Measurements from ENCODE around the gene ARHGAP26.
"Not testable (repeated sequence)": the region's sequence is repeated elsewhere in the genome, so short reads cannot be mapped to it uniquely, and the experiment has no call there.

Gene ARHGAP26

DNA sequence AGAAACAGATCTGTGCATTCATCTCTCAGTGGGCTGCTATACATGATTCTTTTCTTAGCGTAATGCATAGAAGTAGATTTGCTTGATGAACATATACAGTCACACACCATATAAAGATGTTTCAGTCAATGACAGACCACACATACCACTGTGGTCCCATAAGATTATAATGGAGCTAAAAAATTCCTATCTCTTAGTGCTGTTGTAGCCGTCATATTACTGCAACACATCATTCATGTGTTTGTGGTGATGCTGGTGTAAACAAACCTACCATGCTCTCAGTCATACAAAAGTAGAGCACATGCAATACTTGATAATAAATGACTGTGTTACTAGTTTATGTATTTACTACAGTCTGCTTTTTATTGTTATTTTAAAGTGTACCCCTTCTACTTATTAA is 214.3 kb downstream of the ARHGAP26 start:
- DNase-seq (ENCODE audit: low spot score) = no peak

DNA sequence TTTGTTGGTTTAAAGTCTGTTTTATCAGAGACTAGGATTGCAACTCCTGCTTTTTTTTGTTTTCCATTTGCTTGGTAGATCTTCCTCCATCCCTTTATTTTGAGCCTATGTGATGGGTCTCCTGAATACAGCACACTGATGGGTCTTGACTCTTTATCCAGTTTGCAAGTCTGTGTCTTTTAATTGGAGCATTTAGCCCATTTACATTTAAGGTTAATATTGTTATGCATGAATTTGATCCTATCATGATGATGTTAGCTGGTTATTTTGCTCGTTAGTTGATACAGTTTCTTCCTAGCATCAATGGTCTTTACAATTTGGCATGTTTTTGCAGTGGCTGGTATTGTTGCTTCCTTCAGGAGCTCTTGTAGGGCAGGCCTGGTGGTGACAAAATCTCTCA is 219.1 kb downstream of the ARHGAP26 start:
- not testable (repeated sequence) for DNase-seq (ENCODE audit: low spot score)

DNA sequence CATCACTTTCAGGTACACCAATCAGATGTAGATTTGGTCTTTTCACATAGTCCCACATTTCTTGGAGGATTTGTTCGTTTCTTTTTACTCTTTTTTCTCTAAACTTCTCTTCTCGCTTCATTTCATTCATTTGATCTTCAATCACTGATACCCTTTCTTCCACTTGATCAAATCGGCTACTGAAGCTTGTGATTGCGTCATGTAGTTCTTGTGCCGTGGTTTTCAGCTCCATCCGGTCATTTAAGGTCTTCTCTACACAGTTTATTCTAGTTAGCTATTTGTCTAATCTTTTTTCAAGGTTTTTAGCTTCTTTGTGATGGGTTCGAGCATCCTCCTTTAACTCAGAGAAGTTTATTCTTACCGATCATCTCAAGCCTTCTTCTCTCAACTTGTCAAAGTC is 219.9 kb downstream of the ARHGAP26 start:
- not testable (repeated sequence) for DNase-seq (ENCODE audit: low spot score)

DNA sequence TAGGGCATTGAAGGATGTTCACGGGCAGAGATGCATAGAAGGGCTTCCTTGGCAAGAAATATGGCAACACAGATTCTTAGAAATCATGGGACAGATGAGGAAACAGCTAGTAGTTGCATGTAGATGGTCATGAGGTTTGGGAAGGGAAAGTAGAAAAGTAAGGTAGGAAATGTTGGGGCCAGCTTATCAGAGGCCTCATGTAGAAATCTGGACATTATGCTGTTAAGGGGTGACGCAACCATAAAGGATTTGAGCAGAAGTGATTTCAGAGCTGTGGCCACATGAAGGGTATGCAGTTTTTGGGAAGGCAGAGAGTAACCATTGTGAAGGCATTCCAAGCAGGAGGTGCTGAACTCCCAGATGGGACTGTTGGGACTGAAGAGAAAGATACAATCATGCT is 224.0 kb downstream of the ARHGAP26 start:
- DNase-seq (ENCODE audit: low spot score) = no peak

DNA sequence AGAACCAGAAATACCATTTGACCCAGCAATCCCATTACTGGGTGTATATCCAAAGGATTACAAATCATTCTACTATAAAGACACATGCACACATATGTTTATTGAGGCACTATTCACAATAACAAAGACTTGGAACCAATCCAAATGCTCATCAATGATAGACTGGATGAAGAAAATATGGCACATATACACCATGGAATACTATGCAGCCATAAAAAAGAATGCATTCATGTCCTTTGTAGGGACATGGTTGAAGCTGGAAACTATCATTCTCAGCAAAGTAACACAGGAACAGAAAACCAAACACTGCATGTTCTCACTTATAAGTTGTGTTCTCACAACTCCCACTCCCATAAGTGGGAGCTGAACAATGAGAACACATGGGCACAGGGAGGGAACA is 225.4 kb downstream of the ARHGAP26 start:
- DNase-seq (ENCODE audit: low spot score) = not testable (repeated sequence)

DNA sequence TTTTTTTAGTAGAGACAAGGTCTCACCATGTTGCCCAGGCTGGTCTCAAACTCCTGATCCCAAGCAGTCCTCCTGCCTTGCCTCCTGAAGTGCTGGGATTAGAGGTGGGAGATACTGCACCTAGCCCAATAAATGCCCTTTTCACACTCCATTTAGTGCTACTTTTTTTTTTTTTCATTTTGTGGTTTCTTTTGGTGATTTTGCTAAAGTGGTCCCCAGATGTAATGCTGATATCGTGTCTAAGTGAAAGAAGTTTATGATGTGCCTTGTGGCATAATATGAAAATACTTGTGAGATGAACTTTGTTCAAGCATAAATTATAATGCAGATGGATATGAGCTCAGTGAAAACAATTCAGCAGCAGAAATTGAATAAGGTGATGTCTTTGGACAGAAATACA is 227.4 kb downstream of the ARHGAP26 start:
- DNase-seq (ENCODE audit: low spot score) = no peak

DNA sequence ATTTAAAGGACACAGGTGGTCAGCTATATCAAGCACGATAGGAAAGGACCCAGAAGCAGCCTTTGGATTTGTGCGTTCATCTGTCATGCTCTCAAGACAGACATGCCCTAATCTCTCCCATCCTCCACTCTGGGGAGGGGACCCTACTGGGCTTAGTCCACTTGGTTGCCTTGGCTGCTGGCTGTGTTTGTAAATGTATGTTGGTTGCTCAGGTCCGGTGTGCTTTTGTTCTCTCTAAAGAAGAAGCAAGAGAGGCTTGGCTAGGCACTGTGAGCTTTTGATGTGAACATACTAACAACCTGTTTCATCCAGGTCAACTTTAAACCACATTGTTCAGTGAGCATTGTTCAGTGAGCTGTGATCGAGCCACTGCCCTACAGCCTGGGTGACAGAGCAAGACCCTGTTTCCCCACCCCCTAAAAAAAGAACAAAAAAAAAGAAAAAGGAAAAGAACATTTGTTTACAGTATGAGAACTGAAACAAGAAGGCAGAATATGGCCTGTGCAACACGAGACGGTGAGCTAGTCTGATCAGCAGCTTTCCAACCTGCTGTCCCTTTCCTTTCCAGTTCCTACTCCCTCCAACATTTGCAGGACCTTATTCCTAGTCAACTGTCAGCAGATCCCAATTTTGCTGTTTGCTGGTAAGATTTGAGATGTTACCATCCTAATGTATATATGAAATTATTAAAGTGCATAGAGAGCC is 228.3 kb downstream of the ARHGAP26 start:
- peak; percentile 22 for DNase-seq (ENCODE audit: low spot score)

DNA sequence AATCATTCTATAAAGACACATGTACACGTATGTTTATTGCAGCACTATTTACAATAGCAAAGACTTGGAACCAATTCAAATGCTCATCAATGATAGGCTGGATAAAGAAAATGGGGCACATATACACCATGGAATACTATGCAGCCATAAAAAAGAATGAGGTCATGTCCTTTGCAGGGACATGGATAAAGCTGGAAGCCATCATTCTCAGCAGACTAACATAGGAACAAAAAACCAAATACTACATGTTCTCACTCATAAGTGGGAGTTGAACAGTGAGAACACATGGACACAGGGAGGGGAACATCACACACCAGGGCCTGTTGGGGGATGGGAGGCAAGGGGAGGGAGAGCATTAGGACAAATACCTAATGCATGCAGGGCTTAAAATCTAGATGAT is 230.4 kb downstream of the ARHGAP26 start:
- not testable (repeated sequence) for DNase-seq (ENCODE audit: low spot score)

DNA sequence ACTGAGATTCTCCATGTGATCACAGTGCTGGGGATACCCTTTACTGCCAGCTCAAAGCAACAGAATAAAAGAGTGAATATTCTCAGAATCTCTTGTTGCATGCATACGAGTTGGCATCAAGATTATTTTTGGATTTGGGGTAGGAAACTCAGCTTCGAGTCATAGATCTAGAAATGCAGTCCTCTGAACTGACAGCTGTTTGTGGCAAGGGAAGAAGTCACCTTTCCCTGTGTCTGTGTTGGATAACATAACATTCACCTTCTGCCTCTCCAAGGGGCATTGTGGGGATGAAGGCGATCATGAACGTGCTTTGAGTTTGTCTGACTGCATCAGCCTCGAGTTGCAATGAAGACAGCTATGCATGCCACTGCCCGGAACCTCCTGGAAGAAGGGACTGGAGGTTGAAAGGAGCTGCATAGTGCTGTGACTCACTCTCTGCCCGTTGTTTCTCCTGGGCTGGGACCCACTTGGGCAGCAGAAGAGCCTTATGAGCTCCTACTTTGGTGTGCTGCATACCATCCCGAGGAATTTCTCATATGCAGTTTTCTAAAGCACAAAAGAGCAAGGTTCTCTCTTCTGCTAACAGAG is 231.7 kb downstream of the ARHGAP26 start:
- DNase-seq (ENCODE audit: low spot score) = no peak

DNA sequence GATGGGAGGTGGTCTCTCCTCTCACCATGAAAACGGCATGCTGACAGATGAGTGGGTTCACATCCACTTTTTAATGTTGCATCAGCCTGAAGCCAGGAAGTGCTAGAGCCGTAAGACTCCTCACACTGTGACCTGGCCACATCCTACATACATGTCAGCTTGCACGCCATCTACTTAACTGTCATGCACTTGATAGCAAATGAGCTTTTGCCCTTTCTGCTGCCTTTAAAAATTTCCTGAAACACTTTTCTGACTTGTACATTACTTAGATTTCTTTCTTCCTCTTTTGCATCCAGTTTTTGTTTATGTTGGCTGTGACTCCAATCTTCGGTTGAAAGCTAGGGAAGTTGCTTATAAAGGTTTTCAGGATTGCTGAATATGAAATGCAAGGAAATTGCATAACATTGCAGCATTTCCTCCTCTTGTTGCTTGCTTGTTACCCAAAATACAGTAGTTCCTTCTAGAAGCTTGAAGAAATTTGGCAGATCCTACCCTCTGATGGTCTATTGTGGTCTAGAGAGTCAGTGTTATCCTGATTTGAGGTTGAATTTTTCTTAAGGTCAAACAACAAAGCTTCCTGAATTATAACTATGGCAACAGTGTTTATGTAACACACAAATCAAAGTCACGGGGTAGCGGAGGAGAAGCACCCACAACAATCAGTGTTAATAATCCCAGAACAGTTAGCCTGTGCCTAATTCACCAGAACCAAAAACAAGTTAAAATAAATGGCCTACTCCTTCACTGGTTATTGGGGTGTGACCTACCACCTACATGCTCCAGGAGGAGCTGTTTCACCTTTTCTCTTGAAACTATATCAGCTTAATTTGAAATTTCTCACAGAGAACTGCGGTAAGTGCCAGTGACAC is 232.5 kb downstream of the ARHGAP26 start:
- DNase-seq (ENCODE audit: low spot score) = peak; percentile 65

DNA sequence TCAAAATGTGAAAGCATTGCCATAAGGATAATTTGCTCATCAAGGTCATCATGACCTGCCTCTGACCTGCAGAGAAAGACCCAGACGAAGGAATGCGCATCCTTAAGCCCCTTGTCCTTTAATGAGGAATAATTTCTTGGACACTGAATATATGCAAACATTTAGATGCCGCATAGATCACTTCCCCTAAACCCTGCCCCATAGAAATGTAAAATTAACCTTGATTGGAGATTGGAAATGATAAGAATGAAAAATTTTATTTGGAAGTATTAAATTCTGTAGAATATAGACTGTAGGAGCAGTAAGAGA is 233.1 kb downstream of the ARHGAP26 start:
- no peak for DNase-seq (ENCODE audit: low spot score)

DNA sequence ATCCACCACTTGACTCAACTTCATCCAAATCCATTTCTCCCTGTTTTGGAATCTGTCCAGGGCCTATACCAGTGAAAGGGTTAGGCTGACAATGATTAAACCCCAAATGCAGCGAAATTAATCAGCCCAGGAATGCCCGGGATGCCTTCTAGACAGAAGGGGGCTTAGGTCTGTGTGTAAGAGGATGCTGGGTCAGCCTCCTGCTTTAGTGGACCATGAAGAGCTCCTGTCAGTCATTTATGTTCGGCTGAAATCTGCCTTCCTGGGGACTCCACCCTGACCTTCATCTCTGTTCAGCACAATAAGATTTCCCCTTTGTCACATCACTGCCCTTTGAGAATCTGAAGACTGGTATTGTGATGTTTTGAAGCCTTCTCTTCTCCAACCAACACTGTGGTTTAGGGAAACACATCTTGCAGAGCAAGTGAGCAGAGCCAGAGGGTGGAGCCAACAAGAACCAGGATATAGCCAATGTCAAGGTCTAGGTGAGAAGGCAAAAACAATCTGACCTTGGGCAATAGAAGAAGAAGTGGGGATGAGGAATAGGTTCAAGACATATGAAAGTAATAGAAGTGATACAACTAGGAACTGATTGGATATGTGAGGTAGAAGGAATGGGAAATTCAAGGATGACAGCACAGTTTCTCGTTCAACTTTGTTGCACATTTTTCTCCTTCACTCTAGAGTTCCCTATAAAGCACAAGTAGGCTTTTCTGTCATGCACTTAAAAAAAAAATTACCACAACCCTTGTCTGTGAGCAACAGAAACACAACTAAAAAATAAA is 234.4 kb downstream of the ARHGAP26 start:
- DNase-seq (ENCODE audit: low spot score) = no peak

DNA sequence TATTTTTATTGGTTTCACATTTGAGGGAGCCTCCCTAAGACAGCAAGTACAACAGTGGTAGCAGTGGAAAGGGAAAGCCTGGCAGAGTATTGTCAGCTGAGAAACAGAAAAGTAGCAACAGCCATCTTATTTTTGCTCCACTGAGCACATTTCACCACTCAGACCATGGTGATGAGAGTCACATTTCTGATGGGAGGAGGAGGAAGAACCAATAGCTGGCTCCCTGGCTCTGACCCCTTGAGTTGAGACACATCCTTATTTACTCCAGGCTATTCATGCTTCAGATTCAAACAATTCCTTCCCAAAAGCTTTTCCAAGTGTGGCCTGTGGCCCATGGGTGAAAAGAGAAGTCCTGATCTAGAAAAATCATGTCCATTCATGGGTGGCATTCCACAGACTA is 236.3 kb downstream of the ARHGAP26 start:
- DNase-seq (ENCODE audit: low spot score) = no peak

DNA sequence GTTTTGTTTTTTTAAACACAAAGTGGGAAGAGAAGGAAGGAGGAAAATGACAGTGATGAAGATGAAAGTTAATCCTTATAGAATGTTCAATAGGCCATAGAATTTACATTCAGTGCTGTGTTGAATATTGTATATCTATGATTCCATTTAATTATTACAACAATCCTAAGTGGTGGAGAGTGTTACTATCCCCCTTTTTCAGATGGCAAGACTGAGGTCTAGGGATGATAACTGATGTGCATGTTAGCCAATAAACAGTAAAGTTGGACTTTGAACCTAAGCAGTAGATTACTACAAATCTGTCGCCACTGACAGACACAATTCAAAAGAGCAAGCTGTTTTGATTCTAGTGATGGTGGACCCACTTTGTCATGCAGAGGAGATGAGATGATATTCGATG is 237.9 kb downstream of the ARHGAP26 start:
- DNase-seq (ENCODE audit: low spot score) = no peak

DNA sequence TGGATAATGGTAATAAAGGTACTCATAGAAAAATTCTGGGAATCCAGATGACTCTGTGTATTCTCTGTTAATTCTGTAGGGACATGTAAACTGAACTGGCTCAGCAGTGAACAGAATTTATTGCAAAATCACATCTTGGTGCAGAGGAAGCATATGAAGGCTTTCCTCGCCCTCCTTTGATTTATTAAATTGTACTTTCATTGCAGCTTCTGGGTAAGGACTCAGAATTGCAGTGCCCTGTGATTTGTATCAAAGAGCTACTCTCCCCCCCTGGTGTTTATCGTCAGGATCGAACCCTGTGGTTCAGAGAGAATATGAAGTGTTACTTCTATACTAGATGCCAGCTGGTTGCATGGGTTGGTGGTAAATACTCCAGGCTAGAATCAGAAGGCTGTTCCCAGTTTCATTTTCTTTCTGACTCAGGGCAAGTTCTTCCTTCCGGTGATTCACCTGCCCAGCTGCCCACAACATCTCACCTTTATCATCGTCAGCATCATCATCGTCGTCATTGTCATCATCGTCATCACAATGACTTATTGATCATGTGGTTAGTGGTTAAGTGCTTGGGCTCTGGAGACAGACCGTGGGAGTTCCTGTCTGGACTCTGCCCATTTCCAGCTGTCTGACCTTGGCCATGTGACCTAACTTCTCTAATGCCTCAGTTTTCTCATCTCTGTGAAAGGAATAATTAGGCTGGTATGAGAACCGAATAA is 238.8 kb downstream of the ARHGAP26 start:
- DNase-seq (ENCODE audit: low spot score) = peak; percentile 30

DNA sequence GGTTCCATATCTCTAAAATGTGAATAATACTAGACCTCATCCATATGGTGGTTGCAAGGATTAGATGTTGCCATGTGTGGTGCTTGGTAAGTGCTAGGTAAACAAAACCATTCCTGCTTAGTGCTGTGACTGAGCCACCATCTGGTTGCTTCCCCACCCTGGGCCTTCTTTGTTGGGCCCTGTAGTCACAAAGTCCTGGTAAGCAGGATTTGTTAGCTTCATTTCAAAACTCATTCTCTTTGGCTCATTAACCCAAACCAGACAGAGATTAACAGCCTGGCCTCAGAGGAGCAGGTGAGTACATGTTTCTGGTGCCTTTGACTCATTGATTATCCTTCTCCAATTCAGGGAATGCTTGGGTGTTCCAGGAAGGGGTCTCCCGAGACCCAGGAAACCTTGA is 240.2 kb downstream of the ARHGAP26 start:
- DNase-seq (ENCODE audit: low spot score) = no peak

DNA sequence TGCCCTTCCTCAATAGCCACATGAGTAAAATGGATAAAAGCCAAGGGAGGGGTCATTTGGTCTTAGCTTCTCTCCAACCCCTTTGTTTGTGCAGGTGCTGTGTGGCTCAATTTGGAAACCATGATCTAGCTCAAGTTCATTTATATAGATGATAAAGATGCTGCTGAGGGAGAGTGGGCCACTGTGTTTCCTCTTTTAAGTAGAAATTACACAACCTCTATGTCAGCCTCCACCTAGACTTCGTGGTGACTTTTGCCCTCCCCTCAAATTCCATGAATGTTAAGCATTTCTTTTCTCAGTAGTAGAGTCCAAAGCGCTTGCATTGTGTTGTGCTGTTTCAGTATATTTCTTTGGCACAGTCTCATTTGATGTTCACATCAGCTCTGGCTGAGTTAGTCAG is 241.4 kb downstream of the ARHGAP26 start:
- DNase-seq (ENCODE audit: low spot score) = no peak

DNA sequence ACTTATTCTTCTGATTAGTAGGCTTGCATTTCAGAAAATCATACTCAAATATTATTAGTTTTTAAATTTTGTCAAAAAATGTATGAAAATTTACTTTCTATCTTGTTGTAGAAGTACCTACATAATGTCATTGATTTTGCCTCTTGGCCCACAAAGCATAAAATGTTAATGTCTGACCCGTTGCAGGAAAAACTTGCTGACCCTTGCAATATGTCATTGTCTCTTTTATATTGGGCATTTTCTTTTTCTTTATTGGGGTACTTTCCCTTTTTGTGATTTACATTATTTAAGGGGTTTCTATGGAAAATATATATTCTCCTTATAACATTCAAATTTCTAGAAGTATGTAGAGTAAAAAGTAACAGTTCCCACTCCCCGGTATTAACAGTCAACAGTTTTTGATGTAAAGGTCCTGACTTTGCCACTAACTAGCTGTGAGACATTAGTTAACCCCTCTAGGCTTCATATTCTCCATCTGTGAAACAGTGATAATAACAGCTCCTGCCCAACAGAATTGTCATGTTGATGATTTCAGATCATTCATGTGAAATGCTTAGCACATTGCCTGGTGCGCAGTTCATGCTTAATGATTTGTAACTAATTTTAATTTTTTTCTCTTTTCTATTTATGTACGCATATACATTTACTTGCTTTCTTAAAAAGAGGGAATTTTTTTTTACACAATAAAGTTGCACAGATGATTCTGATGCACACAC is 243.2 kb downstream of the ARHGAP26 start:
- DNase-seq (ENCODE audit: low spot score) = no peak

DNA sequence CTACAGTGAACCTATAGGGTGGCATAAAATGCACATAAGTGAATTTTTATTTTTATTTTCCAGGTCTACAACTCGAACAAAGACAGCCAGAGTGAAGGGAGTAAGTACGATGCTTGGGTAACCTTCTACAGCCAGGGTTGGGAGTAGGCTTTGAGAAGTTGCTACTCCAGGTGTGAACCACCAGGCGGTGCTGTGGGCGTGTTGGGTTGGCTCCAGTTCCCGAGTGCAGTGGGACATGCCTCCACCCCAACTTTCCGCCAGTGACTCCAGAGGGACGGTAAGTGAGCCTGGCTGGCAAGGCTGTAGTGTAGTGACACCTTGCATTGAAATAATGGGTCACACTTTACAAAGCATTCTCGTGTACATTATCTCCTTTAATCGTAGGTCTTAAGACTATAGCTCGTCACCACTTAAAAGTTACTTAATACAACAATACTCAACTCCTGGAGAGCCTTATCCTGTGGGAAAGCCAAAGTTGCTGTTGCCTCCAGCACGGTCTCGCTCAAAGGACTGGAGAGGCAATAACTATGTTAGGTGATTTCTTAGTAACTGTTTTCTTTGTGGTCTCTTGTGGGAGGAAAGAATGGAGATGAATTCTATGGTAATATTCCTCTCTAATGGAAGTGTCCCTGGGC is 244.0 kb downstream of the ARHGAP26 start:
- DNase-seq (ENCODE audit: low spot score) = peak; percentile 36

DNA sequence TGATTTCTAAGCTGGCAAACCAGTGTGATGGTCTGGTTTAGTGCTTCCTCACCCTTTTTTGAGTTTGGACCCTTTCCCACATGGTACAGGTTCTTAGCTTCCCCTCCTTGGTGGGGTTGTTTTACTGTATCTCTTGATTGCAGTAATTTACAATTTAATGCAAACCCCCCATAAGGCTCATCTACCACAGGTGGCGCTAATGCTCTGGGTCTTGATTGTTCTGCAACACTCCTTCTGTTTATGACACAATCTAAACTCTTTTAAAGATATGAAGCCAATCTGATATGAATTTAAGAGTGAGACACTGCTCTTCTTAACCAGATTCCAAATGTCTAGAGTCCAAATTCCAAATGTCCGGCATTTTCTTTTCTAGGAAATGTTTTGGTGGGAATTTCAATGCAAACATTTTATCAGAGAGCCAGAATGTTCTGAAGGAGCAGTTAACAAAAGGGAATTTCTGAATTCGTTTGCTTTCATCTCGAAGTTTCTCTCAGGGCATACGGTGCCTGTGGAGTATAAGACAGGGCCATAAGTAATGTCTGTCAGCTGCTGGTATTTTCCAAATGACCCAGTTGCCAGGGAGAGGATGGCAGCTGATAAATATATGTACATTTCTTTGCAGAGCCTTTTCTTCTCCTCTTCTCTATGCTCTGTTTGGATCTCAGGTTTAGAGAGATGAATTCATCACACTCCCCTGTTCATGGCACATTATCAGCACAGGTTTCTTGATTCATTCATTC is 246.8 kb downstream of the ARHGAP26 start:
- DNase-seq (ENCODE audit: low spot score) = peak; percentile 53

Data from germinal center (tissue), 1 donor.